Right lobe of liver (tissue), 6 donors: ENCODE results near the gene HOXB4. TPM values are rescaled to one million over a fixed set of nuclear protein-coding genes. Genes with fewer than 3 reads are reported as not detected.

Source experiments
- ATAC-seq, 4 donors: fragments of 200-7000 bp; cut with Tn5 transposase; one replicate each; pipeline ENCODE4 v1.9.1; 2020; ENCODE audit warnings: mild to moderate bottlenecking in 4 of 4, moderate library complexity in 4 of 4
- DNase-seq, 3 donors: peaks; one replicate each; pipeline ENCODE4 v3.0.0-alpha.2; 2020
- H3K27ac ChIP-seq, 3 donors: fragments of 200-600 bp; one replicate each; pipeline ENCODE4 v1.8.0; 2022
- H3K27me3 ChIP-seq, 2 donors: fragments of 200-600 bp; one replicate each; pipeline ENCODE4 v1.8.0; 2022
- H3K36me3 ChIP-seq, 4 donors: fragments of 200-600 bp; sonication (generic) in 1 of 4; one replicate each; pipeline versions ENCODE4 v1.5.1 to v1.8.0; 2017 to 2022; ENCODE audit warnings: control low read depth in 1 of 4
- H3K4me1 ChIP-seq, 4 donors: fragments of 200-600 bp; sonication (generic) in 1 of 4; one replicate each; pipeline versions ENCODE4 v1.5.1 to v1.8.0; 2017 to 2022; ENCODE audit warnings: control low read depth in 1 of 4
- H3K4me3 ChIP-seq, 3 donors: fragments of 200-600 bp; one replicate each; pipeline ENCODE4 v1.8.0; 2022
- H3K9me3 ChIP-seq, 4 donors: fragments of 200-600 bp; sonication (generic) in 1 of 4; one replicate each; pipeline versions ENCODE4 v1.5.1 to v1.8.0; 2017 to 2022; ENCODE audit warnings: control low read depth in 1 of 4
- CTCF ChIP-seq, 4 donors: fragments of 200-600 bp in 3 of 4; fragments of 450-650 bp in 1 of 4; IDR thresholded peaks; one replicate each; pipeline versions ENCODE4 v1.5.1 to v1.8.0; 2016 to 2022; ENCODE audit warnings: antibody characterized with exemption in 4 of 4, mild to moderate bottlenecking in 2 of 4
- POLR2A ChIP-seq: fragments of 450-650 bp; IDR thresholded peaks from one replicate; pipeline ENCODE4 v1.6.1; 2017; ENCODE audit warnings: antibody characterized with exemption, mild to moderate bottlenecking
- WGBS: methylation state at CpG from one replicate; pipeline ENCODE4 v1.1.6; 2018; ENCODE audit warnings: low coverage, low lambda C conversion rate; ENCODE audit not compliant: insufficient coverage; ENCODE audit errors: missing lambda C conversion rate; 5-methylcytosine and 5-hydroxymethylcytosine counted together
- intact Hi-C, 2 donors: fragments of 100-400 bp; cut with DNase I; formaldehyde crosslinking; loops; one replicate each; pipeline versions ENCODE4 v1.11.2 to v1.14.1; 2022
- total RNA-seq, 6 experiments: library from RNA; depleted of rRNA in 2 of 6; stranded (reverse); fragments of >200 nt in 2 of 6; fragmentation: NEBNext Ultra II Directional in 3 of 6; extraction: Animal tissue kit (Norgen Biotek cat#: 25700) in 3 of 6; gene quantifications; one replicate each; pipeline versions ENCODE4 v1.1.0 to v1.2.4, GENCODE V29; 2016 to 2023
- donor health status: DM: no; HTN: yes; CAD: no.
- donor health status: DM: no; HTN: no; CAD: no.
- donor health status: DM: no; HTN: no; CAD: no.
- donor health status: DM: no; HTN: yes; CAD: no.
- donor health status: DM: no; HTN: yes; CAD: no.

HOXB4 gene
- total RNA-seq, 6 experiments from 2014 or later, result 0.31 to 1.1 (median 0.68) TPM

GRCh38 chr17:48559840-48560817 lies 18.0 kb downstream of the HOXB4 start:
- Histone ChIP-seq H3K4me1 (no peaks in the 10 kb centered on the region), H3K27me3 (peaks cover 0 to 9% of the 10 kb centered on the region in 2 donors), H3K36me3 (no peaks in the 10 kb centered on the region), H3K4me3 (no peak overlapping the region), H3K27ac (peak overlapping the region in 1 of 3 donors; percentile 1), H3K9me3 (no peaks in the 10 kb centered on the region)
- WGBS, result 27% methylated on average over 6 of the region's 14 CpGs
- intact Hi-C loops, result no loop called here
- TF ChIP-seq CTCF (IDR thresholded peaks at IDR 0.05) (no peak), POLR2A (no peak)
- DNase-seq (no peak), ATAC-seq (peak in 1 of 4 donors; percentile 8)

- Histone ChIP-seq H3K27me3 (peaks cover 0 to 9% of the 10 kb centered on the region in 2 donors), H3K27ac (peak overlapping the region in 1 of 3 donors; percentile 1), H3K9me3 (no peaks in the 10 kb centered on the region), H3K36me3 (no peaks in the 10 kb centered on the region), H3K4me1 (no peaks in the 10 kb centered on the region), H3K4me3 (no peak overlapping the region)
- ATAC-seq, result no peak
- WGBS, result 25% methylated on average over 16 of the region's 16 CpGs
- no peak for DNase-seq
- TF ChIP-seq POLR2A (no peak), CTCF (IDR thresholded peaks at IDR 0.05) (no peak)
- intact Hi-C loops, result no loop called here
Measured at GRCh38 chr17:48559122-48559839, 18.9 kb downstream of the HOXB4 start.

- Histone ChIP-seq H3K9me3 (no peaks in the 10 kb centered on the region), H3K36me3 (no peaks in the 10 kb centered on the region), H3K4me1 (no peaks in the 10 kb centered on the region), H3K4me3 (no peak overlapping the region), H3K27me3 (peaks cover 0 to 9% of the 10 kb centered on the region in 2 donors), H3K27ac (no peak overlapping the region)
- DNase-seq, result no peak
- WGBS, result 13% methylated on average over 2 of the region's 2 CpGs
- no peak for ATAC-seq
- intact Hi-C loops, result no loop called here
- no peak for TF ChIP-seq CTCF (IDR thresholded peaks at IDR 0.05)
- no peak for TF ChIP-seq POLR2A
Measured at GRCh38 chr17:48558831-48559121, 19.4 kb downstream of the HOXB4 start.

- TF ChIP-seq POLR2A (no peak), CTCF (IDR thresholded peaks at IDR 0.05) (no peak)
- Histone ChIP-seq H3K4me1 (no peaks in the 10 kb centered on the region), H3K4me3 (no peak overlapping the region), H3K27ac (no peak overlapping the region), H3K36me3 (no peaks in the 10 kb centered on the region), H3K9me3 (no peaks in the 10 kb centered on the region), H3K27me3 (peaks cover 0 to 9% of the 10 kb centered on the region in 2 donors)
- WGBS, result 19% methylated on average over 13 of the region's 13 CpGs
- intact Hi-C loops, result no loop called here
- ATAC-seq (no peak), DNase-seq (no peak)
Measured at GRCh38 chr17:48558057-48558830, 19.9 kb downstream of the HOXB4 start.
